HPDE6-E6E7 (cell line): ENCODE measurements around the gene ARCN1.
"Not testable (repeated sequence)": the region's sequence is repeated elsewhere in the genome, so short reads cannot be mapped to it uniquely, and the experiment has no call there.

Experiments used
- DNase-seq: peaks from one replicate; pipeline ENCODE4 v3.0.0; 2011; ENCODE audit warnings: missing footprints; ENCODE audit errors: extremely low spot score

Gene ARCN1

GRCh38 chr11:118544010-118544646 lies 28.1 kb upstream of the ARCN1 start:
- DNase-seq: no peak

- no peak for DNase-seq
Measured at GRCh38 chr11:118544647-118545010, 27.6 kb upstream of the ARCN1 start.

- no peak for DNase-seq
Measured at GRCh38 chr11:118545533-118545932, 26.7 kb upstream of the ARCN1 start.

- no peak for DNase-seq
Measured at GRCh38 chr11:118547132-118547531, 25.1 kb upstream of the ARCN1 start.

GRCh38 chr11:118552341-118552740 lies 19.9 kb upstream of the ARCN1 start:
- DNase-seq: no peak

- DNase-seq: no peak
Measured at GRCh38 chr11:118560806-118561205, 11.4 kb upstream of the ARCN1 start.

- DNase-seq: no peak
Measured at GRCh38 chr11:118565051-118565450, 7.2 kb upstream of the ARCN1 start.

GRCh38 chr11:118569670-118570069 lies 2.5 kb upstream of the ARCN1 start:
- no peak for DNase-seq

- DNase-seq: no peak
Measured at GRCh38 chr11:118570787-118571186, 1.4 kb upstream of the ARCN1 start.

- DNase-seq: not testable (repeated sequence)
Measured at GRCh38 chr11:118571701-118572060, 528 bp upstream of the ARCN1 start.

- peak; percentile 21 for DNase-seq
Measured at GRCh38 chr11:118572981-118573550, 857 bp downstream of the ARCN1 start.

GRCh38 chr11:118574636-118575035 lies 2.4 kb downstream of the ARCN1 start:
- no peak for DNase-seq

- DNase-seq: not testable (repeated sequence)
Measured at GRCh38 chr11:118577995-118578394, 5.8 kb downstream of the ARCN1 start.

GRCh38 chr11:118581057-118581456 lies 8.8 kb downstream of the ARCN1 start:
- DNase-seq: no peak

- DNase-seq: no peak
Measured at GRCh38 chr11:118587952-118588351, 15.7 kb downstream of the ARCN1 start.

- no peak for DNase-seq
Measured at GRCh38 chr11:118592616-118593367, 20.6 kb downstream of the ARCN1 start.

GRCh38 chr11:118594984-118595383 lies 22.8 kb downstream of the ARCN1 start:
- DNase-seq: not testable (repeated sequence)

- DNase-seq: no peak
Measured at GRCh38 chr11:118596224-118597146, 24.3 kb downstream of the ARCN1 start.

GRCh38 chr11:118597556-118597955 lies 25.3 kb downstream of the ARCN1 start:
- DNase-seq: no peak

- no peak for DNase-seq
Measured at GRCh38 chr11:118602331-118602730, 30.1 kb downstream of the ARCN1 start.

- not testable (repeated sequence) for DNase-seq
Measured at GRCh38 chr11:118603709-118604108, 31.5 kb downstream of the ARCN1 start.

GRCh38 chr11:118604566-118604965 lies 32.4 kb downstream of the ARCN1 start:
- no peak for DNase-seq
